GM12878 (cell line): Measurements from ENCODE around the gene ERICH4. TPM values are rescaled to one million over a fixed set of nuclear protein-coding genes. Genes with fewer than 3 reads are reported as not detected.

ENCODE experiments used
- ATF7 ChIP-seq: fragments of 450-650 bp; IDR thresholded peaks from 2 replicates; pipeline ENCODE4 v1.6.1; 2016; ENCODE audit warnings: low read depth, mild to moderate bottlenecking
- BACH1 ChIP-seq: fragments of 450-650 bp; IDR thresholded peaks from 2 replicates; pipeline ENCODE4 v1.6.1; 2017; ENCODE audit warnings: mild to moderate bottlenecking, borderline replicate concordance
- BCL11A ChIP-seq: IDR thresholded peaks from 2 replicates; pipeline ENCODE4 v1.6.1; 2011; ENCODE audit warnings: low read depth, low read length
- BCL3 ChIP-seq: IDR thresholded peaks from 2 replicates; pipeline ENCODE4 v1.6.1; 2011; ENCODE audit warnings: borderline replicate concordance, low read depth, mild to moderate bottlenecking, moderate library complexity, low read length; ENCODE audit not compliant: insufficient read depth, poor library complexity, severe bottlenecking
- CBFB ChIP-seq: IDR thresholded peaks from 2 replicates; pipeline ENCODE4 v1.6.1; 2016; ENCODE audit warnings: antibody characterized with exemption, low read depth
- CBX3 ChIP-seq: fragments of 200-600 bp; sonication (generic); IDR thresholded peaks from 2 replicates; pipeline ENCODE4 v1.6.1; 2016; ENCODE audit warnings: low read depth, borderline replicate concordance
- CHD4 ChIP-seq: fragments of 200-600 bp; sonication (generic); IDR thresholded peaks from 2 replicates; pipeline ENCODE4 v1.6.1; 2016; ENCODE audit warnings: mild to moderate bottlenecking
- CUX1 ChIP-seq: IDR thresholded peaks from 2 replicates; pipeline ENCODE4 v1.6.1; 2012; ENCODE audit warnings: improper control_type of control experiment, low read depth, low read length; ENCODE audit not compliant: insufficient replicate concordance
- DPF2 ChIP-seq: fragments of 450-650 bp; IDR thresholded peaks from 2 replicates; pipeline ENCODE4 v1.6.1; 2017; ENCODE audit warnings: mild to moderate bottlenecking
- HCFC1 ChIP-seq: fragments of 150-350 bp; IDR thresholded peaks from 2 replicates; pipeline ENCODE4 v1.6.1; 2014; ENCODE audit warnings: low read length
- IRF5 ChIP-seq: fragments of 450-650 bp; IDR thresholded peaks from 2 replicates; pipeline ENCODE4 v1.6.1; 2017; ENCODE audit warnings: borderline replicate concordance
- MTA3 ChIP-seq: IDR thresholded peaks from 2 replicates; pipeline ENCODE4 v1.6.1; 2012; ENCODE audit warnings: low read length, inconsistent platforms, borderline replicate concordance
- NR2F1 ChIP-seq: fragments of 450-650 bp; conservative IDR thresholded peaks from 2 replicates; pipeline ENCODE4 v1.6.1; 2017; ENCODE audit warnings: mild to moderate bottlenecking
- RELA ChIP-seq: fragments of 450-650 bp; IDR thresholded peaks from 2 replicates; pipeline ENCODE4 v1.8.0; 2014; ENCODE audit warnings: borderline replicate concordance; ENCODE audit not compliant: partially characterized antibody
- RFX5 ChIP-seq: IDR thresholded peaks from 2 replicates; pipeline ENCODE4 v1.6.1; 2011; ENCODE audit warnings: low read depth, low read length, improper control_type of control experiment
- SUPT20H ChIP-seq: IDR thresholded peaks from 2 replicates; pipeline ENCODE4 v1.6.1; 2011; ENCODE audit warnings: low read depth, mild to moderate bottlenecking, low read length, moderate library complexity, borderline replicate concordance; ENCODE audit not compliant: control insufficient read depth
- TAF1 ChIP-seq: IDR thresholded peaks from 2 replicates; pipeline ENCODE4 v1.6.1; 2011; ENCODE audit warnings: mild to moderate bottlenecking, low read depth, low read length, borderline replicate concordance
- USF2 ChIP-seq: IDR thresholded peaks from 2 replicates; pipeline ENCODE4 v1.6.1; 2011; ENCODE audit warnings: low read depth, low read length, improper control_type of control experiment, borderline replicate concordance
- ZNF207 ChIP-seq: fragments of 450-650 bp; IDR thresholded peaks from 2 replicates; pipeline ENCODE4 v1.6.1; 2014; ENCODE audit warnings: antibody characterized with exemption, mild to moderate bottlenecking, borderline replicate concordance
- polyA plus RNA-seq, 11 experiments: library from polyadenylated mRNA; depleted of rRNA in 4 of 11; unstranded in 6 of 11; stranded (reverse) in 5 of 11; fragments of >200 nt; fragmentation: Nextera tagmentation in 4 of 11; fragmentation: Illumina TruSeq in 1 of 11; extraction: Ambion mirVana in 4 of 11; extraction: Trizol in 1 of 11; gene quantifications; 1 replicate in 1 of 11; 2 replicates in 10 of 11; pipeline versions ENCODE4 v1.2.1 to v1.2.3, GENCODE V29; 2011 to 2016; ENCODE audit warnings: inconsistent platforms in 2 of 11, missing spikeins in 2 of 11, low read depth in 1 of 11
- total RNA-seq, 4 experiments: library from RNA; depleted of rRNA in 3 of 4; stranded (reverse); fragments of >200 nt in 3 of 4; fragmentation: Illumina TruSeq in 1 of 4; extraction: Trizol in 1 of 4; gene quantifications; 2 replicates each; pipeline versions ENCODE4 v1.2.1 to v1.2.3, GENCODE V29; 2013 to 2021

ERICH4 gene
- total and polyA plus RNA-seq, 10 of the 15 experiments (the other 5 are each of a cell fraction or from before 2014, with no cell fraction given) = not detected

DNA sequence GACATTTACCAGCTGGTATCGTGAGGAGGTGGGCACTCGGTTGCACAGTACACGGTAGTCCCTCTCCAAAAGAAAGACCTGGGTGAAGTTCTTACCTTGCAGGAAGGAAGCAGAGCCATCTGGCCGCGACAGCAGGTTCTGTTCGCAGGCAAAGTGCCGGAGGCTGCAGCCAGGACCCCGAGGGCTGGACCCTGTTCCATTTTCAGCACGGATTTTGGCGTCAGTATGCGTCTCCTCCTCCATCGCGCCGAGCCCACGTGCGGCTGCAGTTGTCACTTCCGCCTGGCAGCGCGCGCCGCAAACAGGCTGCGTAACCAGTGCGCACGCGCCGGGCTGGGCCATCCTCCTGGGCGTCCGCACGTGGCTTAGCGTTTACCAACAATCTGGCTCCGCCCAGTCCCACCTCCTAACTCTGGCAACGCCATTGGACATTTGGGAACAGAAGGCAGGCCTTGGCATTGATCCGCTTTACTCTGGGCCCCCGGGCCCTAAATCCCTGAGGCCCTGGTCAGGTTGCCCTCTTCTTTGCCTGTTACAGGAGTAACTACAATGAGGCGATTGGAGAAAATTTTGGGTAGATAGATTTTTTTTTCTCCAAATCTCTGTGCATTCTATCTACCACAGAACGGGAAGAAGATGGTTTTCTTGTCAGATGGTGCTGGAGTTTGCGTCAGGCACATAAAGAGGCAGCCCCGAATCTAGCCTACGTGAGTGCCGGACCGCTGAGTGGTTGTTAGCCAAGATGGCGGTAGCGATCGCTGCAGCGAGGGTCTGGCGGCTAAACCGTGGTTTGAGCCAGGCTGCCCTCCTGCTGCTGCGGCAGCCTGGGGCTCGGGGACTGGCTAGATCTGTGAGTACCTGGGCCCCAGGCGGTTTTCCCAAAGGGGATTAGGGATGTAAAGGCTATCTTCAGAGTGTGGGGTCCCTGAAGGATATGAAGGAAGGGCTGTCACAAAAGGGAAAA, 45.6 kb upstream of the ERICH4 start, which contains the start of the genes BCKDHA and EXOSC5 (continued):
- no peak for TF ChIP-seq DPF2
- peak; percentile 70 for TF ChIP-seq USF2
- TF ChIP-seq BACH1 = peak; percentile 73; the same call in 1 of the 2 replicates
- no peak for TF ChIP-seq RELA
- TF ChIP-seq MTA3 = no peak
- TF ChIP-seq CBX3 = no peak
- peak; percentile 86 for TF ChIP-seq TAF1
- no peak for TF ChIP-seq NR2F1
- TF ChIP-seq HCFC1 = peak; percentile 58
- peak; percentile 62 for TF ChIP-seq RFX5
- peak; percentile 77 for TF ChIP-seq CBFB
- no peak for TF ChIP-seq CUX1
- no peak for TF ChIP-seq CHD4
- TF ChIP-seq SUPT20H = no peak
- no peak for TF ChIP-seq BCL11A
- TF ChIP-seq BCL3 = no peak
- peak; percentile 99 for TF ChIP-seq IRF5
- peak; percentile 70 for TF ChIP-seq ATF7
- TF ChIP-seq ZNF207 = peak; percentile 71; the same call in 1 of the 2 replicates
